Chondrocyte (in vitro differentiated cells): Measurements from ENCODE around the gene PCSK4. TPM values are rescaled to one million over a fixed set of nuclear protein-coding genes. Genes with fewer than 3 reads are reported as not detected.
A peak's percentile ranks its signal among the peaks of the same experiment; 100 is the strongest.

Source experiments
- DNase-seq: peaks from one replicate; pipeline ENCODE4 v3.0.0; 2021; ENCODE audit warnings: mixed read lengths, low spot score
- H3K27ac Mint-ChIP-seq: one replicate; pipeline ENCODE4 v1.8.0; 2021; ENCODE audit warnings: mild to moderate bottlenecking, moderate library complexity, mixed read lengths; ENCODE audit not compliant: unreplicated experiment
- H3K27me3 Mint-ChIP-seq: 2 replicates; pipeline ENCODE4 v1.8.0; 2021; ENCODE audit warnings: low read depth, mixed read lengths
- H3K36me3 Mint-ChIP-seq: 2 replicates; pipeline ENCODE4 v1.8.0; 2021; ENCODE audit warnings: low read depth, mixed read lengths
- H3K4me1 Mint-ChIP-seq: 2 replicates; pipeline ENCODE4 v1.8.0; 2021; ENCODE audit warnings: low read depth, mild to moderate bottlenecking, mixed read lengths
- H3K4me3 Mint-ChIP-seq: one replicate; pipeline ENCODE4 v1.8.0; 2021; ENCODE audit warnings: mild to moderate bottlenecking, moderate library complexity, mixed read lengths; ENCODE audit not compliant: unreplicated experiment
- H3K9me3 Mint-ChIP-seq: 2 replicates; pipeline ENCODE4 v1.8.0; 2021; ENCODE audit warnings: low read depth, mixed read lengths
- total RNA-seq: library from RNA; stranded (reverse); gene quantifications from 3 replicates; pipeline ENCODE4 v1.2.1, GENCODE V29; 2021
- TF ChIP-seq, protein P1 (sequence below): fragments of 200-600 bp; sonication (generic); IDR thresholded peaks from 2 replicates; pipeline ENCODE4 v1.5.0; 2021; ENCODE audit warnings: antibody characterized with exemption, mild to moderate bottlenecking, moderate library complexity

The PCSK4 gene
- total RNA-seq, 1 donor from 2014 or later: 3.9 TPM

DNA sequence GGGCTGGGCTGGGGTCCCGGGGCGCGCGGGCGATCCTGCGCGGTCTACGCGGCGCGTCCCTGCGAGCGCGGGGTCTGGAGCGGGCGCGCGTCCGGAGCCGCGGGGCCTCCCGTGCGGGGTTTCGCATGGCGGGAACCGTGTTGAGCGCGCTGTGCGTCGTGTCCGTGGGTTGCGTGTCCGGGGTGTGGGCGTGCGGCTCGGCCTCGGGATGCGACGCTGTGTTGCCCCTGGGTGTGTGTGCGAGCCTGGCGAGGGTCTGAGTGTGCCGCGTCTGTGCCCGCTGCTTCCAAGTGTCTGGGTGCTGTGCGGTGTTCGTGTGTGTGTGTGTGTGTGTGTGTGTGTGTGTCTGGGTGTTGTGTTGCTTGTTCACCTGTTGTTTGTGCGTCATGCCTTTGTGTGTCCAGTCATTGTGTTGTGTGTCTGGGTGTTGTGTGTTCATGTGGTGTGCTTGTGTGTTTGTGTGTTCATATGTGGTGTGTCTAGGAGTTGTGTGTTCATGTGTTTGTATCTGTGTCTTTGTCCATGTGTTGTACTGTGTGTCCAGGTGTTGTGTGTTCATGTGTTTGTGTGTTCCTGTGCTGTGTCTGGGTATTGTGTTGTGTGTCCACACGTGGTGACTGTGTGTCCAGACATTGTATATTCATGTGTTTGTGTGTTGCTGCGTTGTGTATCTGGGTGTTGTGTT is 34.3 kb upstream of the PCSK4 start:
- Mint-ChIP-seq H3K27me3 (peaks cover 24% of the 10 kb centered on the region), H3K9me3 (no peaks in the 10 kb centered on the region)

DNA sequence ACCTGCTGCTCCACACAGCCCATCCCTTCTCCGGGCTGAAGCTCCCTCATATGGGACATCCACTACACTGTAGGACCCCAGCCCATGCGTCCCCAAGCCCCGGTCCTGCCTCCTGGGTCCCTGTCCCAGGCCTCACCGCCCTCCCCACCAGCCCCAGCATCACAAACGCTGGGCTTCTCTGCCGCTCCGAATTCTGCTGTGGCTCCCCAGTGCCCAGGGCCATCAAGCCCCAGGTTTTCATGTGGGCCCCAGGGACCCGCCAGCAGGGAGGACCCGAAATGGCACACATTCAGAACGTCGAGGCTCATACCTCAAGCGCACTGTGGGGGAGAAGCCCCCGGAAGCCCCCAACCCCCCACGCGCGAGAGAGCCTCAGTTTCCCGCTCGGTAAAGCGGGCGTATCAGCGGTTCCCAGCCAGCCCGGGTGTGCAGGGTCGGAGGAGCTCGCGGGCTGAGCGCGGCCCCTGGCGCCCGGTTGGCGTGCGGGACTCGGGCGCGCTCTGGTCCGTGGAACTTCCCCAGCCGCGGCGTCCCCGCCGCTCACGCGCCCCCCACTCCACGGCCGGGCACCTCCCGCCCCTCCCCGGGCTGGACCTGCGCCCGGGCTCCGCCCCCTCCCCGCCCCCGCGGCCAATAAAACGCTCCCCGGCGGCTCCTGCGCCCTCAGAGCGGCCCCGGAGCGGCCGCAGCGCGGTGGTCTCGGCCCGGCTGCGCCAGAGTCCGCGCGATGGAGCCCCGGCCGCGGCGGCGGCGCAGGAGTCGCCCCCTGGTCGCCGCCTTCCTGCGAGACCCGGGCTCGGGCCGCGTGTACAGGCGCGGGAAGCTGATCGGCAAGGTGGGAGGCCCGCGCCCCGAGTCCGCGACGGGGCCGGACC is 33.5 kb upstream of the PCSK4 start, which contains the start of gene PLK5:
Gene PLK5 (plus strand): TSS at position 666 of the 875 bp plus-strand sequence. CDS start 2,920 bp downstream, outside the sequence.
- Mint-ChIP-seq H3K9me3 (no peaks in the 10 kb centered on the region), H3K27ac (no peak within 1 kb of the TSS), H3K27me3 (peaks cover 24% of the 10 kb centered on the region), H3K36me3 (no peaks in the 10 kb centered on the region), H3K4me1 (peaks cover 5% of the 10 kb centered on the region), H3K4me3 (peak within 1 kb of the TSS; percentile 37)
- DNase-seq: no peak
- TF ChIP-seq, protein P1, sequence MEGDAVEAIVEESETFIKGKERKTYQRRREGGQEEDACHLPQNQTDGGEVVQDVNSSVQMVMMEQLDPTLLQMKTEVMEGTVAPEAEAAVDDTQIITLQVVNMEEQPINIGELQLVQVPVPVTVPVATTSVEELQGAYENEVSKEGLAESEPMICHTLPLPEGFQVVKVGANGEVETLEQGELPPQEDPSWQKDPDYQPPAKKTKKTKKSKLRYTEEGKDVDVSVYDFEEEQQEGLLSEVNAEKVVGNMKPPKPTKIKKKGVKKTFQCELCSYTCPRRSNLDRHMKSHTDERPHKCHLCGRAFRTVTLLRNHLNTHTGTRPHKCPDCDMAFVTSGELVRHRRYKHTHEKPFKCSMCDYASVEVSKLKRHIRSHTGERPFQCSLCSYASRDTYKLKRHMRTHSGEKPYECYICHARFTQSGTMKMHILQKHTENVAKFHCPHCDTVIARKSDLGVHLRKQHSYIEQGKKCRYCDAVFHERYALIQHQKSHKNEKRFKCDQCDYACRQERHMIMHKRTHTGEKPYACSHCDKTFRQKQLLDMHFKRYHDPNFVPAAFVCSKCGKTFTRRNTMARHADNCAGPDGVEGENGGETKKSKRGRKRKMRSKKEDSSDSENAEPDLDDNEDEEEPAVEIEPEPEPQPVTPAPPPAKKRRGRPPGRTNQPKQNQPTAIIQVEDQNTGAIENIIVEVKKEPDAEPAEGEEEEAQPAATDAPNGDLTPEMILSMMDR: no peak

More for the DNA sequence above, 34.3 kb upstream of the PCSK4 start:
- no peak overlapping the region for H3K27ac Mint-ChIP-seq
- H3K4me1 Mint-ChIP-seq: peaks cover 5% of the 10 kb centered on the region
- no peaks in the 10 kb centered on the region for H3K36me3 Mint-ChIP-seq
- H3K4me3 Mint-ChIP-seq: peak overlapping the region; percentile 37
- DNase-seq: no peak
- TF ChIP-seq, protein P1: no peak

DNA sequence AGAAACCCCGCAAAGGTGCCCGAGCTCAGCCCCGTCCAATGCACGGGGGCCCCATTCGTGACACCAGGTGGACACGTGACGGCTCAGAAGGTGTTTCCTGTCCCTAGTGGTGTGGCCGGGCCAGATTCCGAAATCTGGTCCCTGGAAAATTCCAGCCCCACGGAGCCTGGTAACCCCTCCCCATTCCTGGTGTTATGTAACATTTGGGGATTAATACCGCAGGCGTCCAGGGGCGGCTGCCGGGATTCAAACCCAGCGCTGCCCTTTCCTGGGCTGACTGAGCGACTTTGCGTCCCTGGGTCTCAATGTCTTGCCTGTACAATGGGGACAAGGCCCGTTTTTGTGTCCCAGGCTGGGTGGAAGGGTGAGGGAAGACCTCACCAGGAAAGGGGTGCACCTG is 32.7 kb upstream of the PCSK4 start:
- H3K4me3 Mint-ChIP-seq: no peak overlapping the region
- H3K27me3 Mint-ChIP-seq: peaks cover 28% of the 10 kb centered on the region
- TF ChIP-seq, protein P1: no peak
- H3K27ac Mint-ChIP-seq: no peak overlapping the region
- H3K36me3 Mint-ChIP-seq: no peaks in the 10 kb centered on the region
- peaks cover 5% of the 10 kb centered on the region for H3K4me1 Mint-ChIP-seq
- no peak for DNase-seq
- no peaks in the 10 kb centered on the region for H3K9me3 Mint-ChIP-seq

DNA sequence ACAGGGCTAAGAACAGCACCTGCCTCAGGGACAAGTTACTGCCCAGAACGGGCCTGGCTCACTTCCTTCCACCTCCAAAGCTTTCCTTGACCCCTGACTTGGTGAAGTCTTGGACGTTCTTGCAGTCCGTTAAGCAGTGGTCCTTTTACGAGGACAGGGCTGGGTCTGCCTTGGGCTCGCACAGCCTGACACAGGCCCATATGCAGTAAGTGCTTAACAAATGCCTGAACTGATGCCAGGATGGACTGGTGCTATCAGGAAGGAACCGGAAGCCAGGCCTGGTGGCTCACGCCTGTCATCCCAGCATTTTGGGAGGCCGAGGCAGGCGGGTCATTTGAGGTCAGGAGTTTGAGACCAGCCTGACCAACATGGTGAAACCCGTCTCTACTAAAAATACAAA is 31.9 kb upstream of the PCSK4 start:
- Mint-ChIP-seq H3K27me3 (peaks cover 26% of the 10 kb centered on the region), H3K4me3 (no peak overlapping the region), H3K4me1 (peaks cover 5% of the 10 kb centered on the region), H3K9me3 (no peaks in the 10 kb centered on the region), H3K27ac (no peak overlapping the region), H3K36me3 (no peaks in the 10 kb centered on the region)
- TF ChIP-seq, protein P1: no peak
- no peak for DNase-seq

DNA sequence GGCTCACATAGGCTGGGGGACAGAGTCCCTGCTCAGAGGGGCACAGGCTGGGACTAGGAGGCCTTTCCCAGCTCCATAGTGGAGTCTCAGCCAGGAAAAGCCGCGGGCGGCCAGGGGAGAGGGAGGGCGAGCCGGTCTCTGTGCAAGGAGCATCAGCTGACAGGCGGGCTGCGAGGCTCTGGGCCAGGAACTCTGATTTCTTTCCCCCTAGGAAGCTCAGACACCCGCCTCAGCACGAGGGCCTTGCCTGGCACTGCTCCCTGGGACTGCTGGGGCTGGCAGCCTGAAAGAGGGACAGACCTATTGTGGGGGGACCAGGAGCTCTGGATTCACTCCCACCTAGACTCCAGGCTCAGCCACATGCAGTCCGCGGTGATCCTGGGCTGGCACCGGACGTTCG is 31.5 kb upstream of the PCSK4 start:
- Mint-ChIP-seq H3K4me1 (peaks cover 5% of the 10 kb centered on the region), H3K9me3 (no peaks in the 10 kb centered on the region), H3K27ac (no peak overlapping the region), H3K27me3 (peaks cover 25% of the 10 kb centered on the region), H3K36me3 (no peaks in the 10 kb centered on the region), H3K4me3 (no peak overlapping the region)
- DNase-seq: no peak
- TF ChIP-seq, protein P1: no peak
